Mesenchymal stem cell (in vitro differentiated cells and primary cell): Measurements from ENCODE around the gene USP47.

Experiments
- DNase-seq: peaks from one replicate; pipeline ENCODE4 v3.0.0-alpha.2; 2013
- H2AFZ ChIP-seq: one replicate; pipeline ENCODE4 v1.6.1; 2013; ENCODE audit warnings: low read depth, mild to moderate bottlenecking, control low read depth, inconsistent platforms, low read length, moderate library complexity
- H2AK5ac ChIP-seq: 2 replicates; pipeline ENCODE4 v1.6.1; 2013; ENCODE audit warnings: low read length, moderate library complexity, mild to moderate bottlenecking, inconsistent platforms; ENCODE audit not compliant: severe bottlenecking
- H2BK120ac ChIP-seq: one replicate; pipeline ENCODE4 v1.6.1; 2013; ENCODE audit warnings: low read depth, mild to moderate bottlenecking, inconsistent platforms, low read length, moderate library complexity
- H2BK12ac ChIP-seq, 2 experiments: one replicate each; pipeline ENCODE4 v1.6.1; 2013; ENCODE audit warnings: inconsistent platforms in 2 of 2, low read length in 2 of 2, mild to moderate bottlenecking in 2 of 2, moderate library complexity in 2 of 2, control low read depth in 1 of 2
- H2BK15ac ChIP-seq: one replicate; pipeline ENCODE4 v1.6.1; 2013; ENCODE audit warnings: mild to moderate bottlenecking, low read depth, inconsistent platforms; ENCODE audit not compliant: poor library complexity, severe bottlenecking
- H2BK5ac ChIP-seq: 2 replicates; pipeline ENCODE4 v1.6.1; 2013; ENCODE audit warnings: low read depth, mild to moderate bottlenecking, low read length, control low read depth, inconsistent platforms; ENCODE audit not compliant: poor library complexity, severe bottlenecking
- H3K14ac ChIP-seq, 2 experiments: one replicate each; pipeline ENCODE4 v1.6.1; 2013; ENCODE audit warnings: inconsistent platforms in 2 of 2, low read length in 2 of 2, control low read depth in 1 of 2, mild to moderate bottlenecking in 1 of 2, moderate library complexity in 1 of 2
- H3K18ac ChIP-seq, 2 experiments: one replicate each; pipeline ENCODE4 v1.6.1; 2013; ENCODE audit warnings: inconsistent platforms in 2 of 2, low read length in 2 of 2, control low read depth in 1 of 2, low read depth in 1 of 2, mild to moderate bottlenecking in 1 of 2
- H3K23ac ChIP-seq, 2 experiments: one replicate each; pipeline ENCODE4 v1.6.1; 2013; ENCODE audit warnings: inconsistent platforms in 2 of 2, low read length in 2 of 2, mild to moderate bottlenecking in 2 of 2, moderate library complexity in 2 of 2, control low read depth in 1 of 2
- H3K27ac ChIP-seq: 2 replicates; pipeline ENCODE4 v1.5.1; 2013; ENCODE audit warnings: mild to moderate bottlenecking, moderate library complexity, low read length, control low read depth, inconsistent platforms; ENCODE audit not compliant: poor library complexity, severe bottlenecking
- H3K27me3 ChIP-seq, 2 experiments: 2 replicates each; pipeline versions ENCODE4 v1.6.1 to v1.7.0; 2013; ENCODE audit warnings: low read length in 2 of 2, mild to moderate bottlenecking in 2 of 2, moderate library complexity in 2 of 2, control low read depth in 1 of 2, inconsistent platforms in 1 of 2; ENCODE audit not compliant: control insufficient read depth in 1 of 2, insufficient read depth in 1 of 2
- H3K36me3 ChIP-seq, 2 experiments: 2 replicates each; pipeline versions ENCODE4 v1.6.1 to v1.7.0; 2013; ENCODE audit warnings: low read length in 2 of 2, control low read depth in 1 of 2, inconsistent platforms in 1 of 2, low read depth in 1 of 2, mild to moderate bottlenecking in 1 of 2; ENCODE audit not compliant: insufficient read depth in 2 of 2, control insufficient read depth in 1 of 2
- H3K4ac ChIP-seq, 2 experiments: one replicate each; pipeline ENCODE4 v1.6.1; 2013; ENCODE audit warnings: inconsistent platforms in 2 of 2, low read length in 2 of 2, mild to moderate bottlenecking in 2 of 2, moderate library complexity in 2 of 2, control low read depth in 1 of 2, low read depth in 1 of 2
- H3K4me1 ChIP-seq: 2 replicates; pipeline ENCODE4 v1.6.1; 2013; ENCODE audit warnings: low read depth, low read length, control low read depth; ENCODE audit not compliant: control insufficient read depth, insufficient read depth
- H3K4me2 ChIP-seq: 2 replicates; pipeline ENCODE4 v1.6.1; 2013; ENCODE audit warnings: low read length, mild to moderate bottlenecking, inconsistent platforms; ENCODE audit not compliant: poor library complexity, severe bottlenecking
- H3K4me3 ChIP-seq, 2 experiments: 2 replicates each; pipeline versions ENCODE4 v1.5.1 to v1.7.0; 2013; ENCODE audit warnings: low read length in 2 of 2, mild to moderate bottlenecking in 2 of 2, control low read depth in 1 of 2, low read depth in 1 of 2; ENCODE audit not compliant: insufficient read depth in 1 of 2
- H3K79me1 ChIP-seq: replicated peaks from 2 replicates; pipeline ENCODE4 v1.6.1; 2013; ENCODE audit warnings: mild to moderate bottlenecking, control low read depth, low read length, inconsistent platforms; ENCODE audit not compliant: poor library complexity, severe bottlenecking
- H3K9ac ChIP-seq: 2 replicates; pipeline ENCODE4 v1.7.0; 2013; ENCODE audit warnings: mild to moderate bottlenecking, low read length, moderate library complexity
- H3K9me3 ChIP-seq: 2 replicates; pipeline ENCODE4 v1.7.0; 2013; ENCODE audit warnings: mild to moderate bottlenecking, low read length; ENCODE audit not compliant: control insufficient read depth
- H4K8ac ChIP-seq: one replicate; pipeline ENCODE4 v1.6.1; 2013; ENCODE audit warnings: inconsistent platforms, mild to moderate bottlenecking, low read length, moderate library complexity
- H4K91ac ChIP-seq: one replicate; pipeline ENCODE4 v1.6.1; 2013; ENCODE audit warnings: mild to moderate bottlenecking, low read length, inconsistent platforms
- WGBS: methylation state at CpG from one replicate; pipeline ENCODE4 v1.1.7; 2013; ENCODE audit warnings: mixed read lengths; 5-methylcytosine and 5-hydroxymethylcytosine counted together

Gene USP47

DNA sequence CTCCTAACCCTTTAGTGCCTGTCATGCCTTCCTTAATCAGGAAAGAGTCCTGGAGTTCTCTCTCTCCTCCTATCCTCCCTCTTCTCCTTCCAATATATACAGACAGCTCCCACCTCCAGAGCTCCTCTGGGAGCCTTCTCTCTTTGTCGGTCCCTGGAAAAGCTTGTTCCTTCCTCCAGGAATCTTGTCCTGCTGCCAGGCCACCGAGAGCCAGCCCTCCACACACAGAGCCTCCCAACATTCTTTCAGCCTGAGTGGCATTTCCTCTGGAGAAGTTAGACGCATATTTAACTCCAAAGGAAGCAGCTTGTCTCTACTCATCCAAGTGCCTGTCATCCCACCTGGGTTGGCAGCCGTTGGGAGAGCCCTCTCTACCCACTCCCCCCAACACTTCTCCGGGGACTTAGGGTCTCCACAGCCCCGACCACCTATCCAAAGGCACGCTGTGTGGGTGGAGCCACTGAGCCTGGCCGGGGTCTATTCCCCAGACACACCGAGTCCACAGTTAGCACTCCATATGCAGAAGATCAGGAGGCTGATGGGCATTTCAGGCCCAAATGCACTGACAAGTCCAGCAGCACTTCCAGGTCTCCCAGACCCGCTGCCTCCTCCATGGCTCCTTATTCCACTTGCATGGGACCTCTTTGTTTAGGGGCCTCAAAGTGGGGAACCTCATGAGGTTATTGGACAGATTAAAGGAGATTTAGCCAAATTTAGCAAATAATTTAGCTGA, 135.6 kb downstream of the USP47 start:
- H3K4me3 ChIP-seq = peak overlapping the region in 1 of 2 experiments; percentile 55
- peak; percentile 93 for DNase-seq
- no peak overlapping the region for H3K23ac ChIP-seq
- H3K27ac ChIP-seq = peak overlapping the region; percentile 98
- H3K18ac ChIP-seq = peak overlapping the region; percentile 98
- H2AFZ ChIP-seq = no peak overlapping the region
- H3K14ac ChIP-seq = no peak overlapping the region
- peak overlapping the region; percentile 96 for H2AK5ac ChIP-seq
- peak overlapping the region; percentile 44 to 91 for H2BK12ac ChIP-seq
- H2BK120ac ChIP-seq = peak overlapping the region; percentile 95
- peaks cover 0 to 31% of the 10 kb centered on the region in 2 experiments for H3K36me3 ChIP-seq
- peaks cover 4% of the 10 kb centered on the region for H3K9me3 ChIP-seq
- peak overlapping the region; percentile 87 for H2BK15ac ChIP-seq
- peaks cover 64% of the 10 kb centered on the region for H3K4me1 ChIP-seq
- H3K4ac ChIP-seq = peak overlapping the region; percentile 89 to 94
- WGBS = 13% methylated on average over 10 of the region's 10 CpGs
- H3K27me3 ChIP-seq = no peaks in the 10 kb centered on the region
- peak overlapping the region; percentile 94 for H4K91ac ChIP-seq
- peak overlapping the region; percentile 7 for H3K4me2 ChIP-seq
- H2BK5ac ChIP-seq = peak overlapping the region; percentile 88
- H3K9ac ChIP-seq = peak overlapping the region; percentile 25
- H3K79me1 ChIP-seq = peaks cover 17% of the 10 kb centered on the region
- H4K8ac ChIP-seq = peak overlapping the region; percentile 66

DNA sequence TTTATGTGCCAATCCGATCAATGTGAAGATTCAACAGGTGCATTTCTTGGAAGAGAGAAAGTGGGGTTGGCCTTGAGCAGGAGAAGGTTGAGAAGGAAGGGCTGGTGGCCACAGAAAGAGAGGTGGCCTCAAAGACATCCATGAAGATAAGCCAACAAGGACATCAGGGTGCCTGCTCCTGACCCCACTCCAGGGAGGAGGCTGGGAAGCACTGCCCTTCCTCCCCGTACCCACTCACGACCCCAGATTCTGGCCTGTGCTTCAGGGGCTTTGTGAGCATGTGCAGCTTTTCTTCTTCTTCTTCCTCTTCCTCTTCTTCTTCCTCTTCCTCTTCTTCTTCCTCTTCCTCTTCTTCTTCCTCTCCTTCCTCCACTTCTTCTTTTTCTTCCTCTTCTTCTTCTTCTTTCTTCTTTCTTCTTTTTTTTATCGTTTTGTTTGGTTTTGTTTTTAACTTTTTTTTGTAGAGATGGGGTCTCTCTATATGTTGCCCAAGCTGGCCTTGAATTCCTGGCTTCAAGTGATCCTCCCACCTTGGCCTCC, 136.4 kb downstream of the USP47 start:
- H3K9ac ChIP-seq = no peak overlapping the region
- peaks cover 22% of the 10 kb centered on the region for H3K79me1 ChIP-seq
- no peak for DNase-seq
- peaks cover 0 to 37% of the 10 kb centered on the region in 2 experiments for H3K36me3 ChIP-seq
- H3K4me3 ChIP-seq = no peak overlapping the region
- no peak overlapping the region for H3K23ac ChIP-seq
- H3K14ac ChIP-seq = peak overlapping the region in 1 of 2 experiments; percentile 94
- 95% methylated on average over 4 of the region's 4 CpGs for WGBS
- peak overlapping the region; percentile 80 for H2BK5ac ChIP-seq
- peaks cover 4% of the 10 kb centered on the region for H3K9me3 ChIP-seq
- no peak overlapping the region for H3K4me2 ChIP-seq
- peak overlapping the region; percentile 93 for H4K91ac ChIP-seq
- peak overlapping the region; percentile 80 for H2BK120ac ChIP-seq
- peak overlapping the region; percentile 98 for H2AK5ac ChIP-seq
- H2BK12ac ChIP-seq = peak overlapping the region; percentile 95 to 97
- peak overlapping the region; percentile 94 for H4K8ac ChIP-seq
- no peak overlapping the region for H2AFZ ChIP-seq
- no peak overlapping the region for H2BK15ac ChIP-seq
- peak overlapping the region; percentile 92 to 94 for H3K18ac ChIP-seq
- H3K4ac ChIP-seq = peak overlapping the region; percentile 92 to 96
- peak overlapping the region; percentile 75 for H3K27ac ChIP-seq
- peaks cover 56% of the 10 kb centered on the region for H3K4me1 ChIP-seq
- no peaks in the 10 kb centered on the region for H3K27me3 ChIP-seq

GRCh38 chr11:11978792-11979487, 137.2 kb downstream of the USP47 start:
- H3K27me3 ChIP-seq = no peaks in the 10 kb centered on the region
- H3K27ac ChIP-seq = peak overlapping the region; percentile 55
- peak overlapping the region; percentile 2 for H3K9ac ChIP-seq
- peaks cover 4% of the 10 kb centered on the region for H3K9me3 ChIP-seq
- peak overlapping the region; percentile 4 to 81 for H2BK12ac ChIP-seq
- H4K8ac ChIP-seq = peak overlapping the region; percentile 38
- H3K4me2 ChIP-seq = no peak overlapping the region
- peak overlapping the region; percentile 75 to 97 for H3K18ac ChIP-seq
- H3K4me1 ChIP-seq = peaks cover 51% of the 10 kb centered on the region
- H4K91ac ChIP-seq = peak overlapping the region; percentile 71
- WGBS = 51% methylated on average over 12 of the region's 13 CpGs
- H2BK15ac ChIP-seq = peak overlapping the region; percentile 83
- H3K14ac ChIP-seq = peak overlapping the region in 1 of 2 experiments; percentile 49
- DNase-seq = peak; percentile 88
- no peak overlapping the region for H3K4me3 ChIP-seq
- peaks cover 24% of the 10 kb centered on the region for H3K79me1 ChIP-seq
- H2BK120ac ChIP-seq = peak overlapping the region; percentile 93
- H2BK5ac ChIP-seq = no peak overlapping the region
- peak overlapping the region in 1 of 2 experiments; percentile 34 for H3K23ac ChIP-seq
- H3K4ac ChIP-seq = peak overlapping the region; percentile 75 to 96
- H2AK5ac ChIP-seq = peak overlapping the region; percentile 99
- no peak overlapping the region for H2AFZ ChIP-seq
- peaks cover 0 to 40% of the 10 kb centered on the region in 2 experiments for H3K36me3 ChIP-seq
